ENCODE data around the gene GRAP2. TPM values are rescaled to one million over a fixed set of nuclear protein-coding genes. Genes with fewer than 3 reads are reported as not detected.

Gene GRAP2
- total RNA-seq, 1 experiment from 2014 or later = not detected

DNA sequence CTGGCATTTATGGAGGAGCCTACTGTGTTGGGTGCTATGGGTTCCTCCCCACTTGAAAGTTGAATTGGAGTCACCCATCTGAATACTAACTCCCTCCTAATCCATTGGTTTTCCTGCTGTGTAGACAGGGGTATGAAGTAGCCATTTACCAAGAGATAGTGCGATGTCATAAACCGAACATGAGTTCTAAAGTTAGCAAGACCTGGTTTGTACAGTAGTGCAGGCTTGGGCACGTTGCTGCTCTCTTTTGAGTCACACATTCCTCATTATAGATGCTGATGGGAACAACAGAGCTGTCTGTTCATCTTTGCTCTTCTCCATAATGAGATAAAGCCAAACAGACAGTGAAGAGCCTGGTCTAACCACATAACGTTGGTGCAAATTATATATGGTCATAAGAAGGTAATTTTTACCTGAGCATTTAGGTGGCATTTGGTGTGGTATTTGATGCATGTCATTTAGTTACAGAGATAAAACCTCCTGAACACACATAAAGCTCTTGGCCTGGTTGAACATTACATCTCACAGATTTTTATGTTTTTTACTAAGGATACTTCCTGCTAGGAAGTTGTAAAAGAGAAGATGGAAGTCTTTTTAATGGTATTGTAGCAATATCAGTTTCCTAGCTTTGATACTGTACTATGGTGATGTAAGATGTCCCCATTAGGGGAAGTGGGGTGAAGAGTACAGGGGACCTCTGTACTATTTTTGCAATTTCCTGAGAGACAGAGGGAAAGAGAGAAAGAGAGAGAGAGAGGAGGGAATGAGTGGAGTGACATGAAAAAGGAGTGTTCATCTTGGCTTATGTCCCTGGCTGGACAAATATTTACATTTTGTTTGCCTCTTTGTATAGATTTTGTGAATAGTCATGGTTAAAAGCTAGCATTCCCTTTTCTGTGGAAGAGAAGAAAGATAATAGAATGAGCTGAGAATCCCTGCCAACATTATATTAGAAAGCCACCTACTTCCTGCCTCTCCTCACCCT, 27.9 kb downstream of the GRAP2 start:
- no peak overlapping the region for H2AFZ ChIP-seq (ENCODE audit: low read length)
- no peaks in the 10 kb centered on the region for H3F3A ChIP-seq (ENCODE audit: low read length, unreplicated experiment)
- no peaks in the 10 kb centered on the region for H3K9me2 ChIP-seq (replicated peaks; ENCODE audit: low read length)
- ATAC-seq (no peak), DNase-seq (no peak)
- no peaks in the 10 kb centered on the region for H3K36me3 ChIP-seq (ENCODE audit: low read depth, low read length)
- intact Hi-C loops (cut with micrococcal nuclease) = no loop called here
- no peak overlapping the region for H3K27ac ChIP-seq (ENCODE audit: low read length)
- no peaks in the 10 kb centered on the region for H3K79me2 ChIP-seq (ENCODE audit: low read length)
- H3K27me3 ChIP-seq (ENCODE audit: low read length) = peaks cover 60% of the 10 kb centered on the region
- CTCF ChIA-PET = no interaction called here
- TF ChIP-seq EZH2phosphoT487 (IDR thresholded peaks at IDR 0.05; ENCODE audit: borderline replicate concordance, low read length) (no peak), EZH2 (IDR thresholded peaks at IDR 0.05; ENCODE audit: low read length, unreplicated experiment) (no peak)
- TF ChIP-seq, protein P1, sequence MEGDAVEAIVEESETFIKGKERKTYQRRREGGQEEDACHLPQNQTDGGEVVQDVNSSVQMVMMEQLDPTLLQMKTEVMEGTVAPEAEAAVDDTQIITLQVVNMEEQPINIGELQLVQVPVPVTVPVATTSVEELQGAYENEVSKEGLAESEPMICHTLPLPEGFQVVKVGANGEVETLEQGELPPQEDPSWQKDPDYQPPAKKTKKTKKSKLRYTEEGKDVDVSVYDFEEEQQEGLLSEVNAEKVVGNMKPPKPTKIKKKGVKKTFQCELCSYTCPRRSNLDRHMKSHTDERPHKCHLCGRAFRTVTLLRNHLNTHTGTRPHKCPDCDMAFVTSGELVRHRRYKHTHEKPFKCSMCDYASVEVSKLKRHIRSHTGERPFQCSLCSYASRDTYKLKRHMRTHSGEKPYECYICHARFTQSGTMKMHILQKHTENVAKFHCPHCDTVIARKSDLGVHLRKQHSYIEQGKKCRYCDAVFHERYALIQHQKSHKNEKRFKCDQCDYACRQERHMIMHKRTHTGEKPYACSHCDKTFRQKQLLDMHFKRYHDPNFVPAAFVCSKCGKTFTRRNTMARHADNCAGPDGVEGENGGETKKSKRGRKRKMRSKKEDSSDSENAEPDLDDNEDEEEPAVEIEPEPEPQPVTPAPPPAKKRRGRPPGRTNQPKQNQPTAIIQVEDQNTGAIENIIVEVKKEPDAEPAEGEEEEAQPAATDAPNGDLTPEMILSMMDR (conservative IDR thresholded peaks at IDR 0.05; ENCODE audit: low read depth, low read length) = no peak
- no peaks in the 10 kb centered on the region for H3K9me3 ChIP-seq (ENCODE audit: low read length)
- no peaks in the 10 kb centered on the region for H3K4me1 ChIP-seq (ENCODE audit: insufficient read depth, low read length)
- H4K20me1 ChIP-seq (ENCODE audit: low read length) = no peaks in the 10 kb centered on the region
- POLR2A ChIA-PET (ENCODE audit: unreplicated experiment) = no interaction called here
- no peak overlapping the region for H3K9ac ChIP-seq (ENCODE audit: low read length)
- H3K4me3 ChIP-seq (ENCODE audit: low read length) = no peak overlapping the region
- no peak overlapping the region for H3K4me2 ChIP-seq (ENCODE audit: low read length)
- no TSS peak for BruUV-seq (replicated peaks)

DNA sequence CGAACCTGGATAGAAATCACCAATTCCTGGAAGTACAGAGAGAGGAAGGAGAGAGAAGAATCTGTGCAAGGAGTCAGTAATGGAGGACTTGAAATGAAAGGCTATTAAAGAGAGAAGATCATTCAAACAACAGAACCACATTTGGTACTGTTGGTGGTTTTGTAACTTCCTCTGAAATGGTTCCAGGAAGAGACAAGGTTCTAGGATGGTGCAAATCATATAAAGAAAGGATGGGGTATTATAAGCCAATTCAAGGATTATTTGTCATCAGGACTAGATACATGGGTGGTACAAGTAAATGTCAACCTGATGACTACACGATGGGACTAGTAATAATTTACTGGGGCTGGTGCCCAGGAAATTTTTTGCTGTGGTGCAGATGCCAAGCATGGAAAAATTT, 30.4 kb downstream of the GRAP2 start:
- intact Hi-C loops (cut with micrococcal nuclease) = no loop called here
- Histone ChIP-seq H2AFZ (ENCODE audit: low read length) (no peak overlapping the region), H3F3A (ENCODE audit: low read length, unreplicated experiment) (no peaks in the 10 kb centered on the region), H3K4me2 (ENCODE audit: low read length) (no peak overlapping the region), H3K4me1 (ENCODE audit: insufficient read depth, low read length) (no peaks in the 10 kb centered on the region), H3K27ac (ENCODE audit: low read length) (no peak overlapping the region), H4K20me1 (ENCODE audit: low read length) (no peaks in the 10 kb centered on the region), H3K9me2 (replicated peaks; ENCODE audit: low read length) (no peaks in the 10 kb centered on the region), H3K4me3 (ENCODE audit: low read length) (no peak overlapping the region), H3K79me2 (ENCODE audit: low read length) (no peaks in the 10 kb centered on the region), H3K9me3 (ENCODE audit: low read length) (no peaks in the 10 kb centered on the region), H3K9ac (ENCODE audit: low read length) (no peak overlapping the region), H3K36me3 (ENCODE audit: low read depth, low read length) (no peaks in the 10 kb centered on the region), H3K27me3 (ENCODE audit: low read length) (peaks cover 61% of the 10 kb centered on the region)
- CTCF ChIA-PET = no interaction called here
- POLR2A ChIA-PET (ENCODE audit: unreplicated experiment) = no interaction called here
- BruUV-seq (replicated peaks) = no TSS peak
- TF ChIP-seq, protein P1 (conservative IDR thresholded peaks at IDR 0.05; ENCODE audit: low read depth, low read length) = no peak
- TF ChIP-seq EZH2 (IDR thresholded peaks at IDR 0.05; ENCODE audit: low read length, unreplicated experiment) = no peak
- TF ChIP-seq EZH2phosphoT487 (IDR thresholded peaks at IDR 0.05; ENCODE audit: borderline replicate concordance, low read length) = no peak
- no peak for ATAC-seq
- no peak for DNase-seq

DNA sequence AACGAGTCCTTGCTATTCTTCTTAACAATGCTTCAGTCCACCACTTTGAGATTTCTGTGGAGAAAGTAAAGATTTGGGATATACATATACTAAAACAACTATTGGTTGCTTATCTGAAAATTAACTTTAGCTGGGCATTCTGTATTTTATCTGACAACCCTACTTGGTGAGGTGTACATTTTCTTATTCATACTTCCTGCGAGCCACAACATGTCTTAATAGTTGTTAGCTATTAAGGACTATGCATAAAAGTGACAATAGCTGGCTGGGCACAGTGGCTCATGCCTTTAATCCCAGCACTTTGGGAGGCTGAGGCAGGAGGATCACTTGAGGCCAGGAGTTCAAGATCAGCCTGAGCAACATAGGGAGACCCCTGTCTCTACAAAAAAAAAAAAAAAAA, 31.3 kb downstream of the GRAP2 start:
- no peaks in the 10 kb centered on the region for H3K79me2 ChIP-seq (ENCODE audit: low read length)
- H3K4me2 ChIP-seq (ENCODE audit: low read length) = no peak overlapping the region
- TF ChIP-seq EZH2 (IDR thresholded peaks at IDR 0.05; ENCODE audit: low read length, unreplicated experiment) (no peak), EZH2phosphoT487 (IDR thresholded peaks at IDR 0.05; ENCODE audit: borderline replicate concordance, low read length) (no peak)
- TF ChIP-seq, protein P1 (conservative IDR thresholded peaks at IDR 0.05; ENCODE audit: low read depth, low read length) = no peak
- H3K9ac ChIP-seq (ENCODE audit: low read length) = no peak overlapping the region
- H3K27ac ChIP-seq (ENCODE audit: low read length) = no peak overlapping the region
- peaks cover 61% of the 10 kb centered on the region for H3K27me3 ChIP-seq (ENCODE audit: low read length)
- H2AFZ ChIP-seq (ENCODE audit: low read length) = no peak overlapping the region
- intact Hi-C loops (cut with micrococcal nuclease) = no loop called here
- no TSS peak for BruUV-seq (replicated peaks)
- ATAC-seq = no peak
- H3K9me3 ChIP-seq (ENCODE audit: low read length) = no peaks in the 10 kb centered on the region
- H3K9me2 ChIP-seq (replicated peaks; ENCODE audit: low read length) = no peaks in the 10 kb centered on the region
- no peaks in the 10 kb centered on the region for H4K20me1 ChIP-seq (ENCODE audit: low read length)
- H3K4me3 ChIP-seq (ENCODE audit: low read length) = no peak overlapping the region
- H3F3A ChIP-seq (ENCODE audit: low read length, unreplicated experiment) = no peaks in the 10 kb centered on the region
- H3K36me3 ChIP-seq (ENCODE audit: low read depth, low read length) = no peaks in the 10 kb centered on the region
- no peaks in the 10 kb centered on the region for H3K4me1 ChIP-seq (ENCODE audit: insufficient read depth, low read length)
- DNase-seq = no peak
- CTCF ChIA-PET = interaction anchor here (0.7 kb wide), 1 partner anchor 18 kb away, joined by 7 read pairs; no protein-coding TSS in a partner anchor
- POLR2A ChIA-PET (ENCODE audit: unreplicated experiment) = interaction anchor here (0.7 kb wide), 1 partner anchor 75 kb away, joined by 16 read pairs; no protein-coding TSS in a partner anchor

Data from PC-3 (cell line).